Measurements from ENCODE around the gene AGRN.

DNA sequence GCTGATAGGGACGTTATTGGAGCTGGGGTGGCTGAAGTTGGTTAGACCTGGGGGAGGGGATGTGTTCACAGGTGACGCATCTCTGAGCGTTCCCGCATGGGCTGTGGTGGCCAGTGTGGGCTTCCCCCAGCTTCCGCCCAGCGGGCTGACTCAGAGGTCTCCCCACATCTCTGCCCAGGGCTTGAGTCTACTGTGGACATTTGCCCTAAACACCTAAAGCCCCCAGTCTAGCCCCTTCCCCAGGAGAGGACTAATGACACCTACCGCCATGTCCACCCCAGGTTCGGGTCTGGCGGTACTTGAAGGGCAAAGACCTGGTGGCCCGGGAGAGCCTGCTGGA, 2.0 kb downstream of the AGRN start:
- TF ChIP-seq, protein P1, sequence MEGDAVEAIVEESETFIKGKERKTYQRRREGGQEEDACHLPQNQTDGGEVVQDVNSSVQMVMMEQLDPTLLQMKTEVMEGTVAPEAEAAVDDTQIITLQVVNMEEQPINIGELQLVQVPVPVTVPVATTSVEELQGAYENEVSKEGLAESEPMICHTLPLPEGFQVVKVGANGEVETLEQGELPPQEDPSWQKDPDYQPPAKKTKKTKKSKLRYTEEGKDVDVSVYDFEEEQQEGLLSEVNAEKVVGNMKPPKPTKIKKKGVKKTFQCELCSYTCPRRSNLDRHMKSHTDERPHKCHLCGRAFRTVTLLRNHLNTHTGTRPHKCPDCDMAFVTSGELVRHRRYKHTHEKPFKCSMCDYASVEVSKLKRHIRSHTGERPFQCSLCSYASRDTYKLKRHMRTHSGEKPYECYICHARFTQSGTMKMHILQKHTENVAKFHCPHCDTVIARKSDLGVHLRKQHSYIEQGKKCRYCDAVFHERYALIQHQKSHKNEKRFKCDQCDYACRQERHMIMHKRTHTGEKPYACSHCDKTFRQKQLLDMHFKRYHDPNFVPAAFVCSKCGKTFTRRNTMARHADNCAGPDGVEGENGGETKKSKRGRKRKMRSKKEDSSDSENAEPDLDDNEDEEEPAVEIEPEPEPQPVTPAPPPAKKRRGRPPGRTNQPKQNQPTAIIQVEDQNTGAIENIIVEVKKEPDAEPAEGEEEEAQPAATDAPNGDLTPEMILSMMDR (IDR thresholded peaks at IDR 0.05): no peak
- TF ChIP-seq POLR2A (IDR thresholded peaks at IDR 0.05) (no peak), POLR2AphosphoS5 (IDR thresholded peaks at IDR 0.05) (no peak), EP300 (IDR thresholded peaks at IDR 0.05) (no peak)
